Osteoblast (primary cell): ENCODE measurements around the gene EN1. TPM values are rescaled to one million over a fixed set of nuclear protein-coding genes. Genes with fewer than 3 reads are reported as not detected.

Source experiments
- DNase-seq: peaks from one replicate; pipeline ENCODE4 v3.0.0; 2011; ENCODE audit warnings: low spot score, mixed read lengths; ENCODE audit not compliant: insufficient read length; ENCODE audit errors: missing footprints
- H2AFZ ChIP-seq: 2 replicates; pipeline ENCODE4 v1.6.0; 2011; ENCODE audit warnings: mild to moderate bottlenecking, low read length
- H3K27ac ChIP-seq: 2 replicates; pipeline ENCODE4 v1.5.1; 2011; ENCODE audit warnings: mild to moderate bottlenecking, low read depth, low read length, moderate library complexity
- H3K27me3 ChIP-seq: 2 replicates; pipeline ENCODE4 v1.6.0; 2012; ENCODE audit warnings: mild to moderate bottlenecking, control low read depth, inconsistent platforms, low read length, moderate library complexity; ENCODE audit not compliant: insufficient read depth
- H3K36me3 ChIP-seq: 2 replicates; pipeline ENCODE4 v1.5.1; 2011; ENCODE audit warnings: mild to moderate bottlenecking, low read length, control low read depth, moderate library complexity; ENCODE audit not compliant: insufficient read depth
- H3K4me1 ChIP-seq: 2 replicates; pipeline ENCODE4 v1.5.1; 2011; ENCODE audit warnings: mild to moderate bottlenecking, low read length, control low read depth, moderate library complexity; ENCODE audit not compliant: insufficient read depth
- H3K4me2 ChIP-seq: 2 replicates; pipeline ENCODE4 v1.6.0; 2011; ENCODE audit warnings: mild to moderate bottlenecking, low read length; ENCODE audit not compliant: insufficient read depth
- H3K4me3 ChIP-seq: fragments of 200-600 bp; sonication (generic); 3 replicates; pipeline ENCODE4 v1.5.1; 2012; ENCODE audit warnings: mild to moderate bottlenecking, low read length, inconsistent platforms; ENCODE audit not compliant: insufficient read depth
- H3K79me2 ChIP-seq: 2 replicates; pipeline ENCODE4 v1.6.0; 2012; ENCODE audit warnings: mild to moderate bottlenecking, low read length, control low read depth, inconsistent platforms; ENCODE audit not compliant: insufficient read depth
- H3K9me3 ChIP-seq: 2 replicates; pipeline ENCODE4 v1.5.1; 2011; ENCODE audit warnings: low read depth, low read length, control low read depth
- H4K20me1 ChIP-seq: 2 replicates; pipeline ENCODE4 v1.6.0; 2012; ENCODE audit warnings: mild to moderate bottlenecking, low read length, control low read depth; ENCODE audit not compliant: insufficient read depth
- CTCF ChIP-seq: IDR thresholded peaks from 2 replicates; pipeline ENCODE4 v1.5.1; 2011; ENCODE audit warnings: mild to moderate bottlenecking, low read depth, low read length, moderate library complexity; ENCODE audit errors: extremely low read depth
- total RNA-seq: library from RNA; depleted of rRNA; stranded (reverse); fragments of >200 nt; gene quantifications from 2 replicates; pipeline ENCODE4 v1.2.3, GENCODE V29; 2012

Gene EN1
- total RNA-seq, 1 donor, result 0.72 TPM

- H3K4me2 ChIP-seq, result no peak overlapping the region
- TF ChIP-seq CTCF, result no peak
- peak; percentile 68 for DNase-seq
These were observed 33.1 kb downstream of the EN1 start for GRCh38 chr2:118814368-118814767.

GRCh38 chr2:118813601-118814339 is 33.7 kb downstream of the EN1 start:
- Histone ChIP-seq H3K4me3 (no peak overlapping the region), H3K79me2 (no peaks in the 10 kb centered on the region), H3K4me1 (no peaks in the 10 kb centered on the region), H2AFZ (no peak overlapping the region), H3K4me2 (no peak overlapping the region), H3K36me3 (no peaks in the 10 kb centered on the region), H3K9me3 (no peaks in the 10 kb centered on the region), H4K20me1 (no peaks in the 10 kb centered on the region), H3K27ac (no peak overlapping the region), H3K27me3 (peaks cover 6% of the 10 kb centered on the region)
- TF ChIP-seq CTCF, result no peak
- peak; percentile 73 for DNase-seq

More at GRCh38 chr2:118814368-118814767, 33.1 kb downstream of the EN1 start:
- H3K4me1 ChIP-seq, result no peaks in the 10 kb centered on the region
- no peak overlapping the region for H3K27ac ChIP-seq
- no peaks in the 10 kb centered on the region for H4K20me1 ChIP-seq
- H3K9me3 ChIP-seq, result no peaks in the 10 kb centered on the region
- no peak overlapping the region for H2AFZ ChIP-seq
- H3K36me3 ChIP-seq, result no peaks in the 10 kb centered on the region
- H3K79me2 ChIP-seq, result no peaks in the 10 kb centered on the region
- H3K27me3 ChIP-seq, result peaks cover 3% of the 10 kb centered on the region
- no peak overlapping the region for H3K4me3 ChIP-seq

GRCh38 chr2:118813111-118813510 is 34.3 kb downstream of the EN1 start:
- no peak for TF ChIP-seq CTCF
- Histone ChIP-seq H3K4me2 (no peak overlapping the region), H3K4me1 (no peaks in the 10 kb centered on the region), H3K4me3 (no peak overlapping the region), H3K9me3 (no peaks in the 10 kb centered on the region), H2AFZ (no peak overlapping the region), H4K20me1 (no peaks in the 10 kb centered on the region), H3K27me3 (peaks cover 8% of the 10 kb centered on the region), H3K36me3 (no peaks in the 10 kb centered on the region), H3K79me2 (no peaks in the 10 kb centered on the region), H3K27ac (no peak overlapping the region)
- peak; percentile 42 for DNase-seq

- DNase-seq, result no peak
- Histone ChIP-seq H3K4me3 (no peak overlapping the region), H3K4me1 (no peaks in the 10 kb centered on the region), H3K9me3 (no peaks in the 10 kb centered on the region), H3K79me2 (no peaks in the 10 kb centered on the region), H4K20me1 (no peaks in the 10 kb centered on the region), H3K27ac (no peak overlapping the region), H2AFZ (no peak overlapping the region), H3K4me2 (no peak overlapping the region), H3K36me3 (no peaks in the 10 kb centered on the region), H3K27me3 (peaks cover 6% of the 10 kb centered on the region)
- no peak for TF ChIP-seq CTCF
These were observed 34.9 kb downstream of the EN1 start for GRCh38 chr2:118812552-118812951.
